ENCODE data around the gene PSMD1.

GRCh38 chr2:231057590-231057989 lies 923 bp downstream of the PSMD1 start:
- TF ChIP-seq FOXK2 (IDR thresholded peaks at IDR 0.05) (no peak), HDGF (IDR thresholded peaks at IDR 0.05; ENCODE audit: borderline replicate concordance) (no peak), NFRKB (IDR thresholded peaks at IDR 0.05) (no peak), SUZ12 (IDR thresholded peaks at IDR 0.05) (no peak), FOXM1 (IDR thresholded peaks at IDR 0.05; ENCODE audit: borderline replicate concordance) (no peak), SP1 (IDR thresholded peaks at IDR 0.05) (no peak), BHLHE40 (IDR thresholded peaks at IDR 0.05; ENCODE audit: borderline replicate concordance) (no peak), FOXA1 (IDR thresholded peaks at IDR 0.05) (no peak), TARDBP (IDR thresholded peaks at IDR 0.05) (no peak), ARNT (IDR thresholded peaks at IDR 0.05) (no peak), ZNF384 (IDR thresholded peaks at IDR 0.05) (no peak), L3MBTL2 (conservative IDR thresholded peaks at IDR 0.05) (no peak), CTBP1 (IDR thresholded peaks at IDR 0.05; ENCODE audit: borderline replicate concordance) (no peak), LEF1 (IDR thresholded peaks at IDR 0.05; ENCODE audit: borderline replicate concordance) (no peak)

Measured in HEK293T (cell line).